HCT116 (cell line): ENCODE results near the gene WDR27. TPM values are rescaled to one million over a fixed set of nuclear protein-coding genes. Genes with fewer than 3 reads are reported as not detected.

Source experiments
- ATAC-seq: fragments of 200-7000 bp; cut with Tn5 transposase; 2 replicates; pipeline ENCODE4 v1.9.1; 2020; ENCODE audit warnings: mild to moderate bottlenecking, moderate library complexity
- BruUV-seq: library from RNA; stranded (reverse); fragments of 400-500 nt; replicated peaks from 2 replicates; lab custom pipeline; 2021; lab: Mats Ljungman, UMichigan
- CTCF ChIA-PET: fragments of 300-600 bp; sonication (Branson Sonifier 250); formaldehyde crosslinking; loops from one replicate; lab custom pipeline; 2021; ENCODE audit warnings: antibody characterized with exemption; lab: Charles Lee
- POLR2A ChIA-PET: fragments of 300-600, 350-600 bp; sonication (Branson Sonifier 250); formaldehyde crosslinking; loops from one replicate; lab custom pipeline; 2021; ENCODE audit warnings: antibody characterized with exemption; lab: Charles Lee
- RAD21 ChIA-PET, 2 experiments: fragments of 300-600 bp; sonication (Branson Sonifier 250); formaldehyde crosslinking; loops; one replicate each; lab custom pipeline; 2023; ENCODE audit warnings: low total read pairs in 2 of 2; ENCODE audit not compliant: uncharacterized antibody in 2 of 2, unreplicated experiment in 2 of 2, low non-redundant PET in 1 of 2; lab: Charles Lee
- DNase-seq: peaks from one replicate; pipeline ENCODE4 v3.0.0-alpha.2; 2010; ENCODE audit warnings: low read depth, low spot score
- H2AFZ ChIP-seq: fragments of 200-600 bp; shearing (Covaris generic), sonication (generic); 2 replicates; pipeline ENCODE4 v1.6.1; 2017; ENCODE audit warnings: low read depth, mixed run types, mixed read lengths, antibody characterized with exemption, low read length; ENCODE audit not compliant: poor library complexity, severe bottlenecking
- H3K27ac ChIP-seq: 2 replicates; pipeline ENCODE4 v1.5.1; 2012; ENCODE audit warnings: low read depth, low read length
- H3K27me3 ChIP-seq: fragments of 200-600 bp; sonication (generic); 2 replicates; pipeline ENCODE4 v1.6.1; 2016; ENCODE audit warnings: mixed run types, low read length, mixed read lengths; ENCODE audit not compliant: insufficient read depth
- H3K36me3 ChIP-seq, 2 experiments: fragments of 200-500 bp in 1 of 2; fragments of 200-600 bp in 1 of 2; sonication (Bioruptor generic) in 1 of 2; sonication (generic) in 1 of 2; 2 replicates each; pipeline versions ENCODE4 v1.5.1 to v1.6.1; 2014 to 2016; ENCODE audit warnings: low read length in 2 of 2, inconsistent platforms in 1 of 2, mixed read lengths in 1 of 2, mixed run types in 1 of 2; ENCODE audit not compliant: insufficient read depth in 2 of 2, control insufficient read depth in 1 of 2
- H3K4me1 ChIP-seq, 2 experiments: fragments of 200-600 bp in 1 of 2; sonication (generic) in 1 of 2; 2 replicates each; pipeline versions ENCODE4 v1.5.1 to v1.6.1; 2012 to 2017; ENCODE audit warnings: low read length in 2 of 2, inconsistent platforms in 1 of 2, mild to moderate bottlenecking in 1 of 2, mixed read lengths in 1 of 2, mixed run types in 1 of 2, moderate library complexity in 1 of 2; ENCODE audit not compliant: insufficient read depth in 2 of 2, control insufficient read depth in 1 of 2
- H3K4me2 ChIP-seq: fragments of 200-600 bp; sonication (generic); 2 replicates; pipeline ENCODE4 v1.6.1; 2017; ENCODE audit warnings: mixed run types, low read length, mixed read lengths
- H3K4me3 ChIP-seq, 2 experiments: fragments of 200-600 bp in 1 of 2; sonication (generic) in 1 of 2; replicated peaks in 1 of 2; 2 replicates each; pipeline ENCODE4 v1.5.1; 2011 to 2016; ENCODE audit warnings: low read length in 2 of 2, control low read depth in 1 of 2, low read depth in 1 of 2, mild to moderate bottlenecking in 1 of 2, mixed read lengths in 1 of 2, mixed run types in 1 of 2
- H3K79me2 ChIP-seq: fragments of 200-600 bp; sonication (generic); 2 replicates; pipeline ENCODE4 v1.6.1; 2017; ENCODE audit warnings: mild to moderate bottlenecking, mixed run types, low read length, moderate library complexity, mixed read lengths; ENCODE audit not compliant: insufficient read depth
- H3K9ac ChIP-seq: fragments of 200-600 bp; sonication (generic); 2 replicates; pipeline ENCODE4 v1.6.1; 2016; ENCODE audit warnings: low read length, mixed read lengths
- H3K9me2 ChIP-seq: fragments of 200-600 bp; sonication (generic), shearing (Covaris generic); 2 replicates; pipeline ENCODE4 v1.6.1; 2017; ENCODE audit warnings: mixed run types, mild to moderate bottlenecking, moderate library complexity; ENCODE audit not compliant: insufficient read depth
- H3K9me3 ChIP-seq, 2 experiments: fragments of 200-500 bp in 1 of 2; fragments of 200-600 bp in 1 of 2; sonication (Bioruptor generic) in 1 of 2; sonication (generic) in 1 of 2; 2 replicates each; pipeline ENCODE4 v1.6.1; 2014 to 2017; ENCODE audit warnings: low read length in 2 of 2, mixed read lengths in 2 of 2, inconsistent platforms in 1 of 2, low read depth in 1 of 2, mild to moderate bottlenecking in 1 of 2, mixed run types in 1 of 2, moderate library complexity in 1 of 2; ENCODE audit not compliant: control insufficient read depth in 1 of 2, insufficient read depth in 1 of 2
- H4K20me1 ChIP-seq: fragments of 200-600 bp; sonication (generic), shearing (Covaris generic); 2 replicates; pipeline ENCODE4 v1.6.1; 2017; ENCODE audit warnings: mixed run types, mild to moderate bottlenecking, moderate library complexity; ENCODE audit not compliant: insufficient read depth
- CBX3 ChIP-seq: IDR thresholded peaks from 2 replicates; pipeline ENCODE4 v1.6.1; 2012; ENCODE audit warnings: low read depth
- EZH2 ChIP-seq: fragments of 200-600 bp; sonication (generic); IDR thresholded peaks from 2 replicates; pipeline ENCODE4 v1.6.1; 2017; ENCODE audit warnings: antibody characterized with exemption, mixed run types
- POLR2AphosphoS5 ChIP-seq: IDR thresholded peaks from 2 replicates; pipeline ENCODE4 v1.6.1; 2011; ENCODE audit warnings: mild to moderate bottlenecking, low read depth, low read length, moderate library complexity
- RAD21 ChIP-seq: IDR thresholded peaks from 2 replicates; pipeline ENCODE4 v1.6.1; 2012; ENCODE audit warnings: low read depth, mild to moderate bottlenecking
- SIN3A ChIP-seq: IDR thresholded peaks from 2 replicates; pipeline ENCODE4 v1.6.1; 2012; ENCODE audit warnings: low read depth
- YY1 ChIP-seq: IDR thresholded peaks from 2 replicates; pipeline ENCODE4 v1.6.1; 2011; ENCODE audit warnings: low read length, low read depth, moderate library complexity, mild to moderate bottlenecking; ENCODE audit not compliant: insufficient replicate concordance; ENCODE audit errors: extremely low read depth
- intact Hi-C: fragments of 100-400 bp; cut with micrococcal nuclease; formaldehyde crosslinking; loops from 2 replicates; pipeline ENCODE4 v1.10.0; 2022
- total RNA-seq: library from RNA; stranded (reverse); gene quantifications from one replicate; pipeline ENCODE4 v1.2.1, GENCODE V29; 2021; ENCODE audit not compliant: unreplicated experiment
- TF ChIP-seq, protein P1 (sequence below): IDR thresholded peaks from 2 replicates; pipeline ENCODE4 v1.6.1; 2012; ENCODE audit warnings: low read depth
- TF ChIP-seq, protein P2 (sequence below): IDR thresholded peaks from 2 replicates; pipeline ENCODE4 v1.6.1; 2012
- TF ChIP-seq, protein P3 (sequence below), 3 experiments: fragments of 200-600 bp in 1 of 3; sonication (generic) in 1 of 3; IDR thresholded peaks in 2 of 3; conservative IDR thresholded peaks in 1 of 3; 2 replicates each; pipeline ENCODE4 v1.5.1; 2012 to 2017; ENCODE audit warnings: low read depth in 2 of 3, low read length in 2 of 3, antibody characterized with exemption in 1 of 3, borderline replicate concordance in 1 of 3, control low read depth in 1 of 3, mild to moderate bottlenecking in 1 of 3, mixed read lengths in 1 of 3, mixed run types in 1 of 3, moderate library complexity in 1 of 3; ENCODE audit not compliant: insufficient read depth in 1 of 3

WDR27 gene
- total RNA-seq, 1 experiment from 2014 or later, result 60.6 TPM

DNA sequence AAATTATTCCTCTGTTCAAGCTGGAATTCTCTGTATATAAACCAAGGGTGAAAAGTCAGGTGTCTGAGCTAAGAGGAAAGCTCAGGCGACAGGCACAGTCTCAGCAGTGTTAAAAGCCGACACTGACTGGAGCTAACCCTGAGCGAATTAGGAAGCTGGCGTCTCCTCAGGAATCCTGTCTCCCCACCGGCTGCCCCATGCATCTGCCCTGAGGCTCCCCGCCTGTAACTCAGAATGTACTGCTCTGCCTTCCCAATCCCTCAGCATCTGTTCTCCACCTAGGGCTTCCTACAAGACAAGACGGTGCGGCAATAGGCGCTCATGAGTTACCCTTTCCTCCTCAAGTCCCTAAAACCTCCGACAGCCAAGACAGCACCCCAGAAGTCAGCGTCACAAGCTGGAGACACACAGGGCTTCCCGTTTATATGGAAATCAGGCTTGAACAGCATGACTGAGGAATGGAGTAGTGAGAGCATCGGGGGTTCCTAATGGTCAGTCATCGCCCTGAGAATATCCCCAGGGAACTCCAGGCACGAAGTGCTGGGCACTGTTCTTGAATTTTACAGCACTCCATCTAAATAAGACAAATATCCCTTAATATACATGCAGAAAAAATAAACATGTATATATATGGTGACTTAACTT is 33.5 kb downstream of the WDR27 start:
- POLR2A ChIA-PET, result no interaction called here
- no TSS peak for BruUV-seq
- no peak overlapping the region for H2AFZ ChIP-seq
- CTCF ChIA-PET, result no interaction called here
- H3K79me2 ChIP-seq, result no peaks in the 10 kb centered on the region
- H3K27me3 ChIP-seq, result no peaks in the 10 kb centered on the region
- no peak overlapping the region for H3K27ac ChIP-seq
- ATAC-seq (no peak), DNase-seq (no peak)
- H4K20me1 ChIP-seq, result no peaks in the 10 kb centered on the region
- intact Hi-C loops, result no loop called here
- H3K4me3 ChIP-seq, result no peak overlapping the region
- no peaks in the 10 kb centered on the region for H3K9me2 ChIP-seq
- TF ChIP-seq YY1, result no peak
- H3K4me2 ChIP-seq, result no peak overlapping the region
- H3K9ac ChIP-seq, result no peak overlapping the region
- no peaks in the 10 kb centered on the region for H3K4me1 ChIP-seq
- H3K36me3 ChIP-seq, result peaks cover 21 to 24% of the 10 kb centered on the region in 2 experiments; a peak in 3 of 4 replicates
- RAD21 ChIA-PET, result no interaction called here
- no peaks in the 10 kb centered on the region for H3K9me3 ChIP-seq

DNA sequence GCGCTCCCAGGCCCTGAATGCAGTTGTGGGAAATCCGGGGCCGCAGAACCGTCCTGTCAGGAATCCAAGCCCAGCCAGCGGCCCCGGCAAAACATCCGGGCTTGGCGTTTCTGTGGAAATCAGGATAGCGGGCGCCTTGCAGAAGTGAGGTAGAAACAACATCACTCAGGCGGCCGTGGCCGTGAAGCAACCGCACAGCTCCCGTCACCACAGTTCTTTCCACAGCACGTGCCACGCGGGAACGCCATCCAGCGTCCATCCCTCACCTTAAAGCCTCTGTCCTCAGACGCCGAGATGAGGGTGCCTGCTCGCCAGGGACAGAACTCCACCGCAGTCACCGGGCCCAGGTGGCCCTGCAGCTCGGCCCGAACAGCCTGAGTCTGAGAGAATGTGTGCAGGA is 34.1 kb downstream of the WDR27 start:
- H2AFZ ChIP-seq, result no peak overlapping the region
- RAD21 ChIA-PET, result no interaction called here
- no peaks in the 10 kb centered on the region for H3K27me3 ChIP-seq
- TF ChIP-seq, protein P1, sequence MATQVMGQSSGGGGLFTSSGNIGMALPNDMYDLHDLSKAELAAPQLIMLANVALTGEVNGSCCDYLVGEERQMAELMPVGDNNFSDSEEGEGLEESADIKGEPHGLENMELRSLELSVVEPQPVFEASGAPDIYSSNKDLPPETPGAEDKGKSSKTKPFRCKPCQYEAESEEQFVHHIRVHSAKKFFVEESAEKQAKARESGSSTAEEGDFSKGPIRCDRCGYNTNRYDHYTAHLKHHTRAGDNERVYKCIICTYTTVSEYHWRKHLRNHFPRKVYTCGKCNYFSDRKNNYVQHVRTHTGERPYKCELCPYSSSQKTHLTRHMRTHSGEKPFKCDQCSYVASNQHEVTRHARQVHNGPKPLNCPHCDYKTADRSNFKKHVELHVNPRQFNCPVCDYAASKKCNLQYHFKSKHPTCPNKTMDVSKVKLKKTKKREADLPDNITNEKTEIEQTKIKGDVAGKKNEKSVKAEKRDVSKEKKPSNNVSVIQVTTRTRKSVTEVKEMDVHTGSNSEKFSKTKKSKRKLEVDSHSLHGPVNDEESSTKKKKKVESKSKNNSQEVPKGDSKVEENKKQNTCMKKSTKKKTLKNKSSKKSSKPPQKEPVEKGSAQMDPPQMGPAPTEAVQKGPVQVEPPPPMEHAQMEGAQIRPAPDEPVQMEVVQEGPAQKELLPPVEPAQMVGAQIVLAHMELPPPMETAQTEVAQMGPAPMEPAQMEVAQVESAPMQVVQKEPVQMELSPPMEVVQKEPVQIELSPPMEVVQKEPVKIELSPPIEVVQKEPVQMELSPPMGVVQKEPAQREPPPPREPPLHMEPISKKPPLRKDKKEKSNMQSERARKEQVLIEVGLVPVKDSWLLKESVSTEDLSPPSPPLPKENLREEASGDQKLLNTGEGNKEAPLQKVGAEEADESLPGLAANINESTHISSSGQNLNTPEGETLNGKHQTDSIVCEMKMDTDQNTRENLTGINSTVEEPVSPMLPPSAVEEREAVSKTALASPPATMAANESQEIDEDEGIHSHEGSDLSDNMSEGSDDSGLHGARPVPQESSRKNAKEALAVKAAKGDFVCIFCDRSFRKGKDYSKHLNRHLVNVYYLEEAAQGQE, result no peak
- no peak for TF ChIP-seq EZH2
- no peak for TF ChIP-seq POLR2AphosphoS5
- TF ChIP-seq, protein P2, sequence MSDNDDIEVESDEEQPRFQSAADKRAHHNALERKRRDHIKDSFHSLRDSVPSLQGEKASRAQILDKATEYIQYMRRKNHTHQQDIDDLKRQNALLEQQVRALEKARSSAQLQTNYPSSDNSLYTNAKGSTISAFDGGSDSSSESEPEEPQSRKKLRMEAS, result no peak
- TF ChIP-seq CBX3, result no peak
- TF ChIP-seq, protein P3, sequence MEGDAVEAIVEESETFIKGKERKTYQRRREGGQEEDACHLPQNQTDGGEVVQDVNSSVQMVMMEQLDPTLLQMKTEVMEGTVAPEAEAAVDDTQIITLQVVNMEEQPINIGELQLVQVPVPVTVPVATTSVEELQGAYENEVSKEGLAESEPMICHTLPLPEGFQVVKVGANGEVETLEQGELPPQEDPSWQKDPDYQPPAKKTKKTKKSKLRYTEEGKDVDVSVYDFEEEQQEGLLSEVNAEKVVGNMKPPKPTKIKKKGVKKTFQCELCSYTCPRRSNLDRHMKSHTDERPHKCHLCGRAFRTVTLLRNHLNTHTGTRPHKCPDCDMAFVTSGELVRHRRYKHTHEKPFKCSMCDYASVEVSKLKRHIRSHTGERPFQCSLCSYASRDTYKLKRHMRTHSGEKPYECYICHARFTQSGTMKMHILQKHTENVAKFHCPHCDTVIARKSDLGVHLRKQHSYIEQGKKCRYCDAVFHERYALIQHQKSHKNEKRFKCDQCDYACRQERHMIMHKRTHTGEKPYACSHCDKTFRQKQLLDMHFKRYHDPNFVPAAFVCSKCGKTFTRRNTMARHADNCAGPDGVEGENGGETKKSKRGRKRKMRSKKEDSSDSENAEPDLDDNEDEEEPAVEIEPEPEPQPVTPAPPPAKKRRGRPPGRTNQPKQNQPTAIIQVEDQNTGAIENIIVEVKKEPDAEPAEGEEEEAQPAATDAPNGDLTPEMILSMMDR (IDR thresholded peaks at IDR 0.05 in 2 of 3, conservative IDR thresholded peaks at IDR 0.05 in 1 of 3; ENCODE audit: borderline replicate concordance in 1 of 3, insufficient read depth in 1 of 3, low read depth in 2 of 3, low read length in 2 of 3), result no peak
- TF ChIP-seq RAD21, result no peak
- no peak for TF ChIP-seq SIN3A
- ATAC-seq (no peak), DNase-seq (no peak)
- H3K79me2 ChIP-seq, result no peaks in the 10 kb centered on the region
- H3K27ac ChIP-seq, result no peak overlapping the region
- H3K4me2 ChIP-seq, result no peak overlapping the region
- no peaks in the 10 kb centered on the region for H3K4me1 ChIP-seq
- intact Hi-C loops, result no loop called here
- POLR2A ChIA-PET, result no interaction called here
- BruUV-seq, result no TSS peak
- H3K9me2 ChIP-seq, result no peaks in the 10 kb centered on the region
- H3K36me3 ChIP-seq, result peaks cover 21 to 22% of the 10 kb centered on the region in 2 experiments; a peak in 3 of 4 replicates
- H3K9ac ChIP-seq, result no peak overlapping the region
- no peaks in the 10 kb centered on the region for H4K20me1 ChIP-seq
- H3K9me3 ChIP-seq, result no peaks in the 10 kb centered on the region
- CTCF ChIA-PET, result no interaction called here
- no peak overlapping the region for H3K4me3 ChIP-seq
